Ishikawa (cell line): Measurements from ENCODE around the gene WDR70.

Experiments used
- CEBPB ChIP-seq: IDR thresholded peaks from 2 replicates; pipeline ENCODE4 v1.6.1; 2012
- CREB1 ChIP-seq: IDR thresholded peaks from 2 replicates; pipeline ENCODE4 v1.6.1; 2012; ENCODE audit warnings: low read depth
- EGR1 ChIP-seq: IDR thresholded peaks from 2 replicates; pipeline ENCODE4 v1.6.1; 2012
- EP300 ChIP-seq: IDR thresholded peaks from 2 replicates; pipeline ENCODE4 v1.6.1; 2012; ENCODE audit warnings: borderline replicate concordance
- FOXM1 ChIP-seq: IDR thresholded peaks from 2 replicates; pipeline ENCODE4 v1.6.1; 2012; ENCODE audit warnings: low read depth, borderline replicate concordance
- NFIC ChIP-seq: IDR thresholded peaks from 2 replicates; pipeline ENCODE4 v1.6.1; 2012
- RAD21 ChIP-seq: IDR thresholded peaks from 2 replicates; pipeline ENCODE4 v1.6.1; 2012; ENCODE audit warnings: low read depth
- TAF1 ChIP-seq: IDR thresholded peaks from 2 replicates; pipeline ENCODE4 v1.6.1; 2012; ENCODE audit warnings: low read depth, mild to moderate bottlenecking
- TCF12 ChIP-seq: IDR thresholded peaks from 2 replicates; pipeline ENCODE4 v1.6.1; 2012; ENCODE audit warnings: low read depth
- TEAD4 ChIP-seq: IDR thresholded peaks from 2 replicates; pipeline ENCODE4 v1.6.1; 2012
- YY1 ChIP-seq: IDR thresholded peaks from 2 replicates; pipeline ENCODE4 v1.6.1; 2012; ENCODE audit warnings: low read depth
- ZBTB7A ChIP-seq: IDR thresholded peaks from 2 replicates; pipeline ENCODE4 v1.6.1; 2012; ENCODE audit warnings: low read depth
- TF ChIP-seq, protein P1 (sequence below): IDR thresholded peaks from 2 replicates; pipeline ENCODE4 v1.6.1; 2012
- TF ChIP-seq, protein P2 (sequence below): IDR thresholded peaks from 2 replicates; pipeline ENCODE4 v1.6.1; 2012; ENCODE audit warnings: low read depth, mild to moderate bottlenecking
- TF ChIP-seq, protein P3 (sequence below): IDR thresholded peaks from 2 replicates; pipeline ENCODE4 v1.6.1; 2012

The WDR70 gene

DNA sequence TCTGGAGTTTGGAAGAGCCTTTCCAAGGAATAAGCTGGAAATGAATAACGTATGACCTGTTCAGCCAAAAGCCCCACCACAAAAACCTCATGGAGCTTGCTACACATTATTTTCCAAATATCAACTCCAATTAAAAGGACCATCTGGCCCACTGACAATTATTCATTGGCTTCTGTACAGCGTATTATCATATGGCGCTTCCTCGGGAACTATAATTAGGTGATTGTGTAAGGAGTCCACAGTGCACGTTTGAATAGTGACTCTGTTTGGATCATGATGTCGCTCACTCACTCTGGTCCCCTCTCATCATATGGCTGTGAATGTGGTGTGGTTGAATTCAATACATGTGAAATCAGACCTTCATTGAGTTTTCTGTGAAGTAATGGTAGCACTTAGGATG is 408.6 kb downstream of the WDR70 start:
- no peak for TF ChIP-seq FOXM1
- TF ChIP-seq, protein P1, sequence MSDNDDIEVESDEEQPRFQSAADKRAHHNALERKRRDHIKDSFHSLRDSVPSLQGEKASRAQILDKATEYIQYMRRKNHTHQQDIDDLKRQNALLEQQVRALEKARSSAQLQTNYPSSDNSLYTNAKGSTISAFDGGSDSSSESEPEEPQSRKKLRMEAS = no peak

DNA sequence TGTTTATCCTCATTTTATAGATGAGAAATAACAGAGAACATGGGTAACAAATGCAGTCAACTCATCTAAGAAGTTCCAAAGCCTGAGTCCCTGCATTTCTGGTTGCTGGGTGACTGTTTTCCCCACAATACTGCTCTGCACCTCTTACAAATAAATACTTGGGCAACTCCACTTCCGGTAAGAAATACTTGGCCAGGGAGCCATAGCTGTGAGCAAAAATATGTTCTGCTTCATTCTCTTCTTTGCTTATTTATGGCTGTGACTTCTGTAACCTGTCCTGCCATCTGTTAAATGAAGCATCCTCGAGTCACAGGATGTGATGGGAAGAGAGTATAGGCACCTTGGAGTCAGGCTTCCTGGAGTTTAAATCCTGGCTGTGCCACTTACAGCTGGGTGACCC is 410.9 kb downstream of the WDR70 start:
- TF ChIP-seq FOXM1 = no peak
- no peak for TF ChIP-seq TEAD4
- TF ChIP-seq YY1 = no peak
- no peak for TF ChIP-seq RAD21

DNA sequence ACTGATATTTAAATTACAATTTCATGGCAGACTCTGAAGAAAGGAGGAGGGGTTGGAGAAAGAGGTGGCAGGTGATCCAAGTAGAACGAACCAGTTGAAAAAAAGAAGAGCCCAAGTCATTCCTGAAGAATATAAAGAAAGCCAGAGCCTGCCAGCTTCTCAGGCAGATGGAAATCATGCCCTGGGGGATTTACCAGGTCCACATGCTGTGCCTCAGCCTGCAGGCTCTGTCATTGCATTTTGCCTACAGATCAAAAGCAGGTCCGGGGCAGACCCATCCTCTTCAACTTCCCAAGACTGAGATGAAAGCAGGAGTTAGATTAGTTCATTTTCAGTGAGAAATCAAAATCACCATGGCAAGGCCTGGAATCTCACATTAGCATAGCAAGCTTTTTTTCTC is 412.2 kb downstream of the WDR70 start:
- TF ChIP-seq, protein P2, sequence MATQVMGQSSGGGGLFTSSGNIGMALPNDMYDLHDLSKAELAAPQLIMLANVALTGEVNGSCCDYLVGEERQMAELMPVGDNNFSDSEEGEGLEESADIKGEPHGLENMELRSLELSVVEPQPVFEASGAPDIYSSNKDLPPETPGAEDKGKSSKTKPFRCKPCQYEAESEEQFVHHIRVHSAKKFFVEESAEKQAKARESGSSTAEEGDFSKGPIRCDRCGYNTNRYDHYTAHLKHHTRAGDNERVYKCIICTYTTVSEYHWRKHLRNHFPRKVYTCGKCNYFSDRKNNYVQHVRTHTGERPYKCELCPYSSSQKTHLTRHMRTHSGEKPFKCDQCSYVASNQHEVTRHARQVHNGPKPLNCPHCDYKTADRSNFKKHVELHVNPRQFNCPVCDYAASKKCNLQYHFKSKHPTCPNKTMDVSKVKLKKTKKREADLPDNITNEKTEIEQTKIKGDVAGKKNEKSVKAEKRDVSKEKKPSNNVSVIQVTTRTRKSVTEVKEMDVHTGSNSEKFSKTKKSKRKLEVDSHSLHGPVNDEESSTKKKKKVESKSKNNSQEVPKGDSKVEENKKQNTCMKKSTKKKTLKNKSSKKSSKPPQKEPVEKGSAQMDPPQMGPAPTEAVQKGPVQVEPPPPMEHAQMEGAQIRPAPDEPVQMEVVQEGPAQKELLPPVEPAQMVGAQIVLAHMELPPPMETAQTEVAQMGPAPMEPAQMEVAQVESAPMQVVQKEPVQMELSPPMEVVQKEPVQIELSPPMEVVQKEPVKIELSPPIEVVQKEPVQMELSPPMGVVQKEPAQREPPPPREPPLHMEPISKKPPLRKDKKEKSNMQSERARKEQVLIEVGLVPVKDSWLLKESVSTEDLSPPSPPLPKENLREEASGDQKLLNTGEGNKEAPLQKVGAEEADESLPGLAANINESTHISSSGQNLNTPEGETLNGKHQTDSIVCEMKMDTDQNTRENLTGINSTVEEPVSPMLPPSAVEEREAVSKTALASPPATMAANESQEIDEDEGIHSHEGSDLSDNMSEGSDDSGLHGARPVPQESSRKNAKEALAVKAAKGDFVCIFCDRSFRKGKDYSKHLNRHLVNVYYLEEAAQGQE = no peak
- TF ChIP-seq TEAD4 (no peak), EGR1 (no peak), CREB1 (no peak), ZBTB7A (no peak), CEBPB (no peak), TCF12 (no peak), FOXM1 (no peak), YY1 (no peak), RAD21 (no peak), TAF1 (no peak), EP300 (no peak), NFIC (no peak)
- TF ChIP-seq, protein P1 = no peak
- TF ChIP-seq, protein P3, sequence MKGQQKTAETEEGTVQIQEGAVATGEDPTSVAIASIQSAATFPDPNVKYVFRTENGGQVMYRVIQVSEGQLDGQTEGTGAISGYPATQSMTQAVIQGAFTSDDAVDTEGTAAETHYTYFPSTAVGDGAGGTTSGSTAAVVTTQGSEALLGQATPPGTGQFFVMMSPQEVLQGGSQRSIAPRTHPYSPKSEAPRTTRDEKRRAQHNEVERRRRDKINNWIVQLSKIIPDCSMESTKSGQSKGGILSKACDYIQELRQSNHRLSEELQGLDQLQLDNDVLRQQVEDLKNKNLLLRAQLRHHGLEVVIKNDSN = no peak

DNA sequence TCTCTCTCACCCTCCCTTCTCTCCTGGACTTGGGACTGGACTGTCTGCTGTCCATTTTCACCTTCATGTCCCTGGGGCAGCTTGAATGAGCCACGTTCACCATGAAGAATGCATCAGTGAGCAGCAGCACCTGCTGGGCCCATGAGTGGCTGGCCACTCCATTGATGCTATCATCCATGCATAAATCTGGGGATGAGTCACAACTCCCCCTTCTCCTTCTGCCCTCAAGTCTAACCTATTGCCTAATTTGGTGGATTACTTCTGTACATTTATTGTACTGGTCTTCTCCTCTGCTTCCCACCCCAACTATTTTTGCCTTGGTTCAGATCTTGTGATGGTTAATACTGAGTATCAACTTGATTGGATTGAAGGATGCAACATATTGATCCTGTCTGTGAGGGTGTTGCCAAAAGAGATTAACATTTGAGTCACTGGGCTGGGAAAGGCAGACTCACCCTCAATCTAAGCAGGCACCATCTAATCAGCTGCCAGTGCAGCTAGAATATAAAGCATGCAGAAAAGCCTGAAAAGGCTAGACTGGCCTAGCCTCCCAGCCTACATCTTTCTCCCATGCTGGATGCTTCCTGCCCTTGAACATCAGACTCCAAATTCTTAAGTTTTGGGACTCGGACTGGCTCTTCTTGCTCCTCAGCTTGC is 414.0 kb downstream of the WDR70 start:
- TF ChIP-seq TCF12 = no peak
- TF ChIP-seq CREB1 = no peak
- TF ChIP-seq EGR1 = no peak
- no peak for TF ChIP-seq TEAD4
- no peak for TF ChIP-seq YY1
- TF ChIP-seq, protein P3 = no peak

DNA sequence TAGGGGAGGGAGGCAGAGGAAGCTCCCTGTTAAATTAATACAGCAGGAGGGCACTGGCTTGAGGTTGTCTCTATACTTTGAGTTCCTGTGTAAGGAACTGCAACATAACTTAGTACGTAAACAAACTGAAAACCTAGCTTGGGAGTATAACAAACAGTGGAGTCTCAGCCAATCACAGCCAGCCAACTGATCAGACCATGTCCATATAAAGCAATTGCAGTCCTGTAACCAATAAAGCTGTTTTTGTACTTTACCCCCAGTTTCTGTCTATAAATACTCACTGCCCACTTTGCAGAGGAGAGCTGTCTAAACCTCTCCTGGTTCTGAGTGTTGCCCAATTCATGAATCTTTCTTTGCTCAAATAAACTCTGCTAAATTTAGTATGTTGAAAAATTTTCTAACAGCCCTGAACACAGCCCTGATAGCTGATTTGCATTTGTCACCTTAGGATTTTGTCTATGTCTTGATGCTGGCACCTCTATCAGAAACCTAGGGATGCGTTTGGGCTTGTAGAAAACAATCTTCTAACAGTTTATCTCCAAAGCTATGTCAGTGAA is 420.8 kb downstream of the WDR70 start:
- TF ChIP-seq TAF1 (no peak), EP300 (no peak), TEAD4 (no peak), CEBPB (no peak), CREB1 (no peak), TCF12 (no peak), NFIC (no peak), YY1 (no peak), EGR1 (no peak), FOXM1 (no peak), RAD21 (no peak), ZBTB7A (no peak)
- TF ChIP-seq, protein P1 = no peak
- TF ChIP-seq, protein P2 = no peak
- TF ChIP-seq, protein P3 = no peak

DNA sequence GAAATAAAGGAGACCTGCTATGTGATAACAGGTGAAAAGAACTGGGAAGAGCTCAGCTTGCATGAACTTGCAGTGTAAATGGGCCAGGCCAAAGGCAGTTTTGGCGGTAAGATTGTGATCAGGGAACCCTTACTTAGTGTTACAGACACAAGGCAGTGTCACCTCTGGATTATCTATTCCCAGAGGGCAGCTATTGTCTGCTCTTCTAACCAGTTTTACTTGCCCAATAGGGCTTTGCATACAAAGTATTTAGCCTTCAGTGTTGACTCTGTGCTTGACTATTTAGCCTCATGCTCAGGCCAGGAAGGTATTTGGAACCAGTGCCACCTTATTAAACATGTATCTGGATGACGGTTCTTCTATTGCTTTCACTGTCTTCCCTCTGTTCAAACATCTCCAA is 422.4 kb downstream of the WDR70 start:
- TF ChIP-seq FOXM1 (no peak), EP300 (no peak), EGR1 (no peak)
- TF ChIP-seq, protein P1 = no peak
- TF ChIP-seq, protein P2 = no peak
- TF ChIP-seq, protein P3 = no peak
